NCI-H510A (cell line): Measurements from ENCODE around the gene NFIC.

Experiments used
- DNase-seq: peaks from one replicate; lab custom pipeline; 2025; lab: John Stamatoyannopoulos, UW

NFIC gene

GRCh38 chr19:3359015-3359918 lies 7.1 kb upstream of the NFIC start:
- DNase-seq, result no peak

- no peak for DNase-seq
Measured at GRCh38 chr19:3359919-3360420, 6.4 kb upstream of the NFIC start.

GRCh38 chr19:3360421-3361383 lies 5.7 kb upstream of the NFIC start:
- no peak for DNase-seq

- no peak for DNase-seq
Measured at GRCh38 chr19:3361384-3362216, 4.8 kb upstream of the NFIC start.

GRCh38 chr19:3362217-3362906 lies 4.0 kb upstream of the NFIC start:
- no peak for DNase-seq

GRCh38 chr19:3363841-3364500 lies 2.4 kb upstream of the NFIC start:
- DNase-seq, result no peak

- DNase-seq, result no peak
Measured at GRCh38 chr19:3364501-3364858, 1.9 kb upstream of the NFIC start.

- DNase-seq, result no peak
Measured at GRCh38 chr19:3365093-3365835, 1.1 kb upstream of the NFIC start.

- no peak for DNase-seq
Measured at GRCh38 chr19:3366753-3367627, 607 bp downstream of the NFIC start.

GRCh38 chr19:3367628-3368440 lies 1.5 kb downstream of the NFIC start:
- no peak for DNase-seq

- no peak for DNase-seq
Measured at GRCh38 chr19:3368441-3368795, 2.0 kb downstream of the NFIC start.

GRCh38 chr19:3368848-3369336 lies 2.5 kb downstream of the NFIC start:
- DNase-seq, result no peak

GRCh38 chr19:3369337-3370213 lies 3.2 kb downstream of the NFIC start:
- no peak for DNase-seq

GRCh38 chr19:3370214-3370720 lies 3.9 kb downstream of the NFIC start:
- DNase-seq, result no peak

- DNase-seq, result no peak
Measured at GRCh38 chr19:3370728-3371591, 4.6 kb downstream of the NFIC start.

GRCh38 chr19:3372413-3372812 lies 6.0 kb downstream of the NFIC start:
- no peak for DNase-seq
